RWPE2 (cell line): Measurements from ENCODE around the gene HLA-DQB1.

Experiments
- ATAC-seq: fragments of 200-7000 bp; cut with Tn5 transposase; 3 replicates; pipeline ENCODE4 v1.9.1; 2021; ENCODE audit warnings: low read depth
- DNase-seq: peaks from one replicate; pipeline ENCODE4 v3.0.0-alpha.2; 2020; ENCODE audit warnings: low spot score
- H3K27ac ChIP-seq: fragments of 450-650 bp; 2 replicates; pipeline ENCODE4 v1.5.1; 2017; ENCODE audit warnings: mild to moderate bottlenecking; ENCODE audit not compliant: poor library complexity, severe bottlenecking
- H3K27me3 ChIP-seq: fragments of 250-450 bp; sonication (Bioruptor Pico); 2 replicates; pipeline ENCODE4 v1.5.1; 2021; ENCODE audit warnings: mild to moderate bottlenecking, moderate library complexity; ENCODE audit not compliant: insufficient read depth, poor library complexity, severe bottlenecking
- H3K36me3 ChIP-seq: fragments of 250-450 bp; sonication (Bioruptor Pico); 2 replicates; pipeline ENCODE4 v1.5.1; 2020; ENCODE audit warnings: low read depth, mild to moderate bottlenecking, moderate library complexity
- H3K4me1 ChIP-seq: fragments of 250-450 bp; sonication (Bioruptor Pico); 2 replicates; pipeline ENCODE4 v1.5.1; 2021; ENCODE audit warnings: mild to moderate bottlenecking, moderate library complexity; ENCODE audit not compliant: insufficient read depth, poor library complexity, severe bottlenecking
- H3K4me3 ChIP-seq: fragments of 250-450 bp; sonication (Bioruptor Pico); 2 replicates; pipeline ENCODE4 v1.5.1; 2021; ENCODE audit warnings: mild to moderate bottlenecking, moderate library complexity; ENCODE audit not compliant: severe bottlenecking
- H3K9me3 ChIP-seq: fragments of 250-450 bp; sonication (Bioruptor Pico); 2 replicates; pipeline ENCODE4 v1.5.1; 2021; ENCODE audit warnings: mild to moderate bottlenecking, moderate library complexity; ENCODE audit not compliant: severe bottlenecking
- TF ChIP-seq, protein P1 (sequence below): fragments of 450-650 bp; IDR thresholded peaks from one replicate; pipeline ENCODE4 v1.5.1; 2017; ENCODE audit warnings: mild to moderate bottlenecking, moderate library complexity; ENCODE audit not compliant: poor library complexity, severe bottlenecking

Gene HLA-DQB1

DNA sequence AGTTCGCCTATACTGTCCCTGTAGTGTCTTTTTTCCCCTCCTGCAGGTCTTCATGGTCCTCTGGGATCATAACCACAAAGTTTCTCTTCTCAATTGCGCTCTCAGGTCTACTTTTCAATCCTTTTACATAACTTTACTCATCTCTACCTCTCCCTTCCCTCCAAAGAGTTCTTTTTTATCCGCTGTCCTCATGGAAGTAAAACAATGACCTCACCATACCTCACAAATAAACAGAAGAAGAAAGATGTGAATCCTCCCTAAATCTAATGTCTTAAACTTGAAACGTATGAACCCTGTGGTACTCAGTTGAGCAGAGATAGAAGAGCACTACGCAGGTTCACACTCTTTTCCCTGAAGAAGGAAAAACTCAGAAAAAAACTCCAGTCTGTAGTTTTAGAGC is 41.3 kb downstream of the HLA-DQB1 start:
- no peak overlapping the region for H3K4me3 ChIP-seq
- DNase-seq (no peak), ATAC-seq (no peak)
- H3K27ac ChIP-seq = no peak overlapping the region
- no peaks in the 10 kb centered on the region for H3K4me1 ChIP-seq
- H3K9me3 ChIP-seq = no peaks in the 10 kb centered on the region
- H3K36me3 ChIP-seq = no peaks in the 10 kb centered on the region
- TF ChIP-seq, protein P1, sequence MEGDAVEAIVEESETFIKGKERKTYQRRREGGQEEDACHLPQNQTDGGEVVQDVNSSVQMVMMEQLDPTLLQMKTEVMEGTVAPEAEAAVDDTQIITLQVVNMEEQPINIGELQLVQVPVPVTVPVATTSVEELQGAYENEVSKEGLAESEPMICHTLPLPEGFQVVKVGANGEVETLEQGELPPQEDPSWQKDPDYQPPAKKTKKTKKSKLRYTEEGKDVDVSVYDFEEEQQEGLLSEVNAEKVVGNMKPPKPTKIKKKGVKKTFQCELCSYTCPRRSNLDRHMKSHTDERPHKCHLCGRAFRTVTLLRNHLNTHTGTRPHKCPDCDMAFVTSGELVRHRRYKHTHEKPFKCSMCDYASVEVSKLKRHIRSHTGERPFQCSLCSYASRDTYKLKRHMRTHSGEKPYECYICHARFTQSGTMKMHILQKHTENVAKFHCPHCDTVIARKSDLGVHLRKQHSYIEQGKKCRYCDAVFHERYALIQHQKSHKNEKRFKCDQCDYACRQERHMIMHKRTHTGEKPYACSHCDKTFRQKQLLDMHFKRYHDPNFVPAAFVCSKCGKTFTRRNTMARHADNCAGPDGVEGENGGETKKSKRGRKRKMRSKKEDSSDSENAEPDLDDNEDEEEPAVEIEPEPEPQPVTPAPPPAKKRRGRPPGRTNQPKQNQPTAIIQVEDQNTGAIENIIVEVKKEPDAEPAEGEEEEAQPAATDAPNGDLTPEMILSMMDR = no peak
- H3K27me3 ChIP-seq = no peaks in the 10 kb centered on the region

DNA sequence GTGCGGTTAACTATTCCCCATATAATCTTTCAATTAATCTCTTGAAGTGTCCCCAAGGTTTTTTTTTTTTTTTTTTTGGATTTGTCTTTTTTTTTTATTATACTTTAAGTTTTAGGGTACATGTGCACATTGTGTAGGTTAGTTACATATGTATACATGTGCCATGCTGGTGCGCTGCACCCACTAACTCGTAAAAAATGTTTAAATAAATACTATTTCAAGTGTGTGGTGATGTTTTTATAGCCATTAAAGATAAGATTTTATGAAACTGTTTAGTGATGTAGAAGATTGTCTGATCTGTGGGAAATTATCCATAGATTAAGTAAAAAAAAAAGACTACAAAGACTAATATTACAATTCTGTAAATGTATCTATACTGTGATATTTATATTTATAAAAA is 41.9 kb downstream of the HLA-DQB1 start:
- Histone ChIP-seq H3K4me3 (no peak overlapping the region), H3K27me3 (no peaks in the 10 kb centered on the region), H3K4me1 (no peaks in the 10 kb centered on the region), H3K9me3 (no peaks in the 10 kb centered on the region), H3K36me3 (no peaks in the 10 kb centered on the region), H3K27ac (no peak overlapping the region)
- DNase-seq = no peak
- TF ChIP-seq, protein P1 = no peak
- no peak for ATAC-seq

DNA sequence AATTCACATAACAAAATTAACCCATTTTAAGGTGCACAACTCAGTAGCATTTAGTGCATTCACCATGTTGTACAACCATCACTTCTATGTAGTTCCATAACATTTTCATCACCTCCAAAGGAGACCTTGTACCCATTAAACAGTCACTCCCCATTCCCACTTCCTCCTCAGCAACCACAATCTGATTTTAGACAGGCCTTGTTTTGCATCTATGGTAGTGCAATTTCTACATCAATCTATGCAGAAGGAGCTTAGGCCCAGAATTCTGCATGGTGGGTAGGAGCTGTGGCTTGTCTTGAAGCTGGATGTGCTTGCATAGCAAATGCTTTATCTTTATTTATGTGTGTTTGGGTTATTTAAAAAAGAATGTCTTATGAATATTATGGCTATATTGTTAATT is 42.8 kb downstream of the HLA-DQB1 start:
- Histone ChIP-seq H3K27ac (no peak overlapping the region), H3K4me1 (no peaks in the 10 kb centered on the region), H3K9me3 (no peaks in the 10 kb centered on the region), H3K27me3 (no peaks in the 10 kb centered on the region), H3K36me3 (no peaks in the 10 kb centered on the region), H3K4me3 (no peak overlapping the region)
- ATAC-seq (no peak), DNase-seq (no peak)
- TF ChIP-seq, protein P1 = no peak

DNA sequence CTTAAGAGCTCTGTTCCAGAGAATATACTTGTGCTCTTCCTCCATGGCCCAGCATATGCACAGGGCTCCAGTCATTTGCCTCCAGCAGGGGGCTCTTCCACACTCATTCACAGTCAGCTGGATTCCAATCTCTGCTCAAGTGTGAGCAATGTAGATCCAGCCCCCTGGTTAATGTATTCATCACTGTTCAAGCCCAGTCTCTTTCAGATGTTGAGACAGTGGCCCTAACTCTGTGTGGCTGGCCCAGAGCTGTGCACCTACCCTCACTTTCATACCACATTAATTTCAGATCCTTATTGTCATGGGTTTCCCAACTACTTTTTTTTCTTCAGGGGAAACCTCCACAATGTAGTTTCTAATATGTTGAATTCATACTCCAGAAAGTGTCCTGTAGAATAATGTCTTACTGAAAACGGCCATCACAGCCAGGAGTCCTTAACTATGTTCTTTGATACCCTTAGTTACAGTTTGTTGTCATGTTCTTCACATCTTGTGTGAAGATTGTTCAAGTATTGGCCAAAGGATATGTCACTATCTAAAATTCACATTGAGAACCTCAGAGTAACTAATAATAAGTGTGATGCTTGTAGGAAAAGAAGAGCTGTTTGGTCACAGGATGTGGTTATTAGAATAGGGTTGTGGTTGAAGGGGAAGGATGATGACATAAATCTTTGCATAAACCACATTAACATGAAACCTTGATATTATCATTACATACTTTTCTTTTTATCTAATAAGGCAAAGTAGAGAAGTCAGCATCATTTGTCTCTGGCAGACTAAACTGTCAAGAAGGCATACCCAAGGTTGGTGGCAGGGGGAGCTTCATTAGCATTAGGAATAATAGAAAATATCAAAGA is 43.7 kb downstream of the HLA-DQB1 start:
- ATAC-seq = peak; percentile 70
- Histone ChIP-seq H3K27me3 (no peaks in the 10 kb centered on the region), H3K4me1 (no peaks in the 10 kb centered on the region), H3K9me3 (no peaks in the 10 kb centered on the region), H3K36me3 (no peaks in the 10 kb centered on the region), H3K4me3 (no peak overlapping the region), H3K27ac (no peak overlapping the region)
- no peak for DNase-seq
- TF ChIP-seq, protein P1 = peak; percentile 24

DNA sequence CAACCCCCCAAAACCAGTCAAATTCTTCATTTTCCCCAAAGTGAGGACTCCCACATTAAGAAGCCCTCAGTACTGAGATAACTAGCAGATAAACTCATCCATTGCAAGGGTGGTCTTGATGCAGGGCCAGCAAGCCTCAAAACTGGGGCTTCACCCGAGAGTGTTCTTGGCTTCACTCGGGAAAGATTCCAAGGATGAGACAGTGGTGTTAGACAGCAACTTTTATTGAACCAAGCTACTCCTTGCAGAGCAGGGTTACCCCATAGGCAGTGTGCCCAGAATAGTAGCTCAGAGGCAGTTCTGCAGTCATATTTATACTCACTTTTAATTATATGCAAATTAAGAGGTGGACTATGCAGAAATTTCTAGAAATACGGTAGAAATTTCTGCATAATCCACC is 45.1 kb downstream of the HLA-DQB1 start:
- Histone ChIP-seq H3K27ac (no peak overlapping the region), H3K9me3 (no peaks in the 10 kb centered on the region), H3K4me3 (no peak overlapping the region), H3K36me3 (no peaks in the 10 kb centered on the region), H3K27me3 (no peaks in the 10 kb centered on the region), H3K4me1 (no peaks in the 10 kb centered on the region)
- DNase-seq = no peak
- ATAC-seq = no peak
- TF ChIP-seq, protein P1 = no peak
